ENCODE results near the gene SEMA3F. TPM values are rescaled to one million over a fixed set of nuclear protein-coding genes. Genes with fewer than 3 reads are reported as not detected.
"Not testable (repeated sequence)": the region's sequence is repeated elsewhere in the genome, so short reads cannot be mapped to it uniquely, and the experiment has no call there.

Gene SEMA3F
- total RNA-seq, 1 donor from 2014 or later = 106 TPM

DNA sequence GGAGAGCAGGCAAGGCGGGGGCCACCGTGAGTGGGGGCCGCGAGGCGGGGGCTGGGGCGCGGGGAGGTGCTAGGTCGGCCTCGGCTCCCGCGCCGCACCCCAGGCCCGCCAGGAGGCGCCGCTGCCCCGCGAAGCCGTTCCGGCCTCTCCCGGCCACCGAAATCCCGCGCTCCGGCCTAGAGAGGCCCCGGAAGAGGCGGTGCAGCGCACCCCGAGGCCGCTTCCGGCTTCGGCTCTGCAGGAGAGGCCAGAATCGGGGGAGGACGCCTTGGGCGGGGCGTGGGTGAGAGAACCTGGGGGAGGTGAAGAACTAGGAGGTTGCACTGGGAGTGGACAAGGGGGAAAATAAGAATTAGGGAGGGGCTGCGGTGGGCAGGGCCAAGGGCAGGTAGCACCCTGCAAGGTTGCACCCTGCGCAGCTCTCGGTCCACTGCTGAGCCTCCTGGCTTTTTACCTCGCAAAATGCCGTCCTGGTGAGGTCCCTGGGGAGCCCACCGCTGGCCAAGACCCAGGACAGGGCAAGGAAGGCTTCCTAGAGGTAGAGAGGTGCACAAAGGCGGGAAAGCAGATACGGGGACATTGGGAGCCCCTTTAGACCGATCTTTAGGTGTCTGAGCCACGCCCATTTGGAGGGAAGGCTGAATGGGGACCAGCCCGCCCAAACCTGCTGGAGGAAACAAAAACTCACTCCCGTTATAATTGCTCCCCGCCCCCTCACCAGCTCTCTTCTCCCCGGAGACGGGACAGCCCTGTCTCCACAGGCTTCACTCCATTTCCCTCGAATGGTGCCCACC is 72.5 kb downstream of the SEMA3F start:
- no peak for DNase-seq (ENCODE audit: extremely low read depth, low read depth, low spot score)

DNA sequence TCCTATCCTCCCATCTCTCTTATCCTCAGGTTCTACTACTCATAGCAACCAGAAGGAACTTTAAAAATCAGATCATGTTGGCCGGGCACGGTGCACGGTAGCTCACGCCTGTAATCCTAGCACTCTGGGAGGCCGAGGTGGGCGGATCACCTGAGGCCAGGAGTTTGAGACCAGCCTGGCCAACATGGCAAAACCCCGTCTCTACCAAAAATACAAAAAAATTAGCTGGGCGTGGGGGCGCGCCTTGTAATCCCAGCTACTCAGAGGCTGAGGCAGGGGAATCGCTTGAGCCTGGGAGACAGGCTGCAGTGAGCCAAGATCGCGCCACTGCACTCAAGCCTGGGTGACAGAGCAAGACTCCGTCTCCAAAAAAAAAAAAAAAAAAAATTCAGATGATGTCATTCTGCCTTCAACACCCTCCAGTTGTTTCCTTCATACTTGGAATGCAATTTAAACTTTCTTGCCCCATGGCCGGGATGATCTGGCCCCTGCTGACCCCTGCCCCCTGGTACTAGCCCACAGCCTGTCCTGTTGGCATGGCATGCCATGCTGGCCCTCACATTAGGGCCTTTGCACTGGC is 73.2 kb downstream of the SEMA3F start:
- DNase-seq (ENCODE audit: extremely low read depth, low read depth, low spot score) = not testable (repeated sequence)

DNA sequence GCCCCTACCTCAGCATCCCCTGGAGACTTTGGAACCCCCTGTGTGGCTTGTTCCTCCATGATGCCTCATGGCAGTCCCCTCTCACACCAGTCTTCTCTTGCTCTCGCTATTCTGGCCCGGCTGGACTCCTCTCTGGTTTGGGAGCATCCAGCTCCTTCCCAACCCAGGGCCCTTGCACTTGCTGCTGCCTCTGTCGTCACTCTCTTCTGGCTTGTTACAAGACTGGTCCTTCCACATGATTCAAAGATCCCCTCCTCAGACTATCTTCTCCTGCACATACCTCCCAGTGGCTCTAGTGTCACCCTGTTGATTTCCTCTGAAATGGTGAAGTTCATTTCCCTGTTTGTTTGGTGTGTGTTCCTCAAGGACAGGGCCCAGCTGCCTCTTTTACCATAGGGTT is 74.4 kb downstream of the SEMA3F start:
- no peak for DNase-seq (ENCODE audit: extremely low read depth, low read depth, low spot score)

DNA sequence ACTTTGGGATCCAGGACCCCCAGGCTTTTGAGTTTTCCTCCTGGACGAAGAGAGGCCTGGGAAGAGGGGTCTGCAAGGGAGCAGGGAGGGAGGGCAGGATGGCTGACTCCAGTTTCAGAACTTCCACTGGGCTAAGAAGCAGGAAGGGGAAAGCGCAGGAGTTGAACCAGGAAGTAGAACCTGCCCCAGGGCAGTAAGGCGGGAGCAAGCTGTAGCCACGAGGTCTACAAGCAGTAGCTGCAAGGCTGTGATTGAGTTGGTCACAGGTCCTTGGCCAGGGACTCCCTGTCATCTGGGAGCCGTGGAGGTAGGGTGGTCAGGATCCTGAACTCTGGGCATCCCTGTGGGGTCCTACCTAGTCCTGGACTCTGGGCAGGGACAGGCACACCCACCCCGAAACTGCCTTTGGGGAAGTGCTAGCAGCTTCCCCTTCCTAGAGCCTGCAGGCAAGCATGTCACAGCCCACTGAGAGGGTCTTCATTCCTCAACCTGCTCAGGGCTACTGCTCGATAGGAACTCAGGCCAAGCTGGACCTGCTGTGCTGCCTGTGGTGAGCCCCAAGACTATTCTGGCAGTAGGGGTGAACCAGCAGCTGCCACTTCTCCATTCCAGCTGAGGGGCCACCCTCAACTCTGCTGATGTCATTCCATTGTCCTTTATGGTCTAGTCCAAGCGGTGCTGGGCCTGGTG is 75.1 kb downstream of the SEMA3F start:
- no peak for DNase-seq (ENCODE audit: extremely low read depth, low read depth, low spot score)

DNA sequence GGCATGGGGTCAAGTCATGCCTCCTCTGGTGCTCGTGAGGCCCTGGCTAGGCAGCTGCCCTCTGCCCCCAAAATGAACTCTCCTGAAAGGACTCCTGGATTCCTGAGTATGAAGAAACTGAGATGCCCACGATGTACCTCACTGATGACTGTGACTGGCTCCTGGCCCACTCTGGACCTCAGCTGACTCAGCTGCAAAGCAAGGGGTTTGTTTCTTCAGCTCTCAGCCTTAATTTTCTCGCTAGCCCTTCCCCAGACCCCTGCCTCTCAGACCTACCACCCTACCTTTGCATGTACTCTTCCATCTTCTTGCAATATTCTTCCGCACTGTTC is 75.6 kb downstream of the SEMA3F start:
- DNase-seq (ENCODE audit: extremely low read depth, low read depth, low spot score) = no peak

DNA sequence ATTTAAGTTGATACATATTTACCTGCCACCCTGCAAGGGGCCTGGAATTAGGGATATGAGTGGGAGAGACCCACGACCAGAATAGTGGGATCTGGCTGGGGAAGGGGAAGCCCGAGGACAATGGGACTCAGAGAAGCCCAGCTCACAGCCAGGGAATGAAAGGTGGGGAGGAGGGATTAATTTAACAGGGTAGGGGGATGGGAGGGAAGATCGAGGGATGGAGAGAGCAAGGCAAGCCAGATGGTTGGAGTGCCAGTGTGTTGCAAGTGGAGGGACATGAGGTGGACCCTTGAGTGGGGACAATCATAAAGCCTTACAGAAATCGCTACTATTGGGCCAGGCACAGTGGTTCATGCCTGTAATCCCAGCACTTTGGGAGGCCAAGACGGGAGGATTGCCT is 76.5 kb downstream of the SEMA3F start:
- DNase-seq (ENCODE audit: extremely low read depth, low read depth, low spot score) = no peak

DNA sequence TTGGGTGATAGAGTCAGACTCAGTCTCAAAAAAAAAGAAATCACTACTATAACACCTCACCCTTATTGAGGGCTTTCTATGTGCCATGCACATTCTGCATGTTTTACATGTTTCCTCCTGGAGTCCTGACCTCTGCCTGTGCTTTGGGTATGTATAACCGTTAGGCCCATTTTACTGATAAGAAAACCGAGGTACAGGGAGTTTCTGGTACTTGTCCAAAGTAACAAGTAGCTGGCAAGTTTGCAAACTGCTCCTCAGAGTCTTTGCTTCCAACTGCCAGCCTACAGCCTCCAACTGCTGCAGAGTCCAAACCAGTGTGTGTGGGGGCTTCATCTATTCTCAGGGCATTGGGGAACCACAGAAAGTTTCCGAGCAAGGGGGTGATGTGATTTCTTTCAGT is 77.2 kb downstream of the SEMA3F start:
- DNase-seq (ENCODE audit: extremely low read depth, low read depth, low spot score) = no peak

DNA sequence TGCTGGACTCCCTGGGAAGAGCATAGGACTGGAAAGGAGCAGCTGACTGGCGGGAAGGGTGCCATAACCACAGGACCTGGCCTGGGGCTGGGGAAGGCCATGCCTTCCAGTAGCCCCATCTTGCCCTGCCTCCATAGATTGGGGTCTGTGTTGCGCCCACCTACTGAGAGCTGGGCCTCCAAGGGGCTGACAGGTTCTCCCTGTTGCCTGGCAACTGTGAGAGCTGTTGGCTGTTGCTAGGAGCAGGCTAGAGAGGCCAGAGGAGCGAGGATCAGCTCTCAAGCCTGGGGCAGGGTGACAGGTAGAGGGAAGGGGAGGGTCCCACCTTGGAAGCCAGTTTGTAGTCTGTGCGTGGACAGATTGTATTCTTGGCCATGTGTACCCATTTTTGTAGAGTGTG is 78.1 kb downstream of the SEMA3F start:
- no peak for DNase-seq (ENCODE audit: extremely low read depth, low read depth, low spot score)

DNA sequence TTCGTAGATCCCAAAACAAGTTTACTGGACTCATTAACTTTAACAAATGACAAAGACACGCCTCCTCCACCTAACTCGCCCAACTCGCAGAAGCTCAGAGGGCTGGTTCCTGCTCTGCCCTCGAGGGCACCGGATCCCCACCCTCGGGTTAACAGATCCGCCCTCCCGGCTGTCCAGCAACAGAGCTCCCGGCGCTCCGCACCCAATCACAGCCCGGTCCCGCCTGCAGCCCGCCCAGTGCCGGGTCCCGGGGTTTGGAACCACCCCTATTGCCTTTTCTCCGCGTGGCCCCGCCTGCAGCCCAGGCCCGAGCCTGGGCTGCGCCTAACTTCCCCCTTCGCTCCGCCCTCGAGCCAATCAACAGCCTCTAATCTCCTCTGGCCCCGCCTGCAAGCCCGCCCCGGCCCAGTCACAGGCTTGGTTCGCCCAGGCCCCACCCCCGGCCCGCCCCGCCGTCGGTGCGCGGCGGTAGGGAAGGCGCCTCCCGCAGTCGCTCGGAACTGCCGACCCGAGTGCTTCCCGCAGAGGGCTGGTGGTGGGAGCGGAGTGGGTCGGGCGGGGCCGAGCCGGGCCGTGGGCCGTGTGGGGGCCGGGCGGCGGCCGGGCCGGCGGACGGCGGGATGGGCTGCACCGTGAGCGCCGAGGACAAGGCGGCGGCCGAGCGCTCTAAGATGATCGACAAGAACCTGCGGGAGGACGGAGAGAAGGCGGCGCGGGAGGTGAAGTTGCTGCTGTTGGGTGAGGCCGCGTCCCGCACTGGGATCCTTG is 80.8 kb downstream of the SEMA3F start, which contains the start of gene GNAI2:
GNAI2 (plus strand) TSS at position 489 of the 768 bp plus-strand sequence; CDS start at position 621, 132 bp downstream.
- no peak for DNase-seq (ENCODE audit: extremely low read depth, low read depth, low spot score)

DNA sequence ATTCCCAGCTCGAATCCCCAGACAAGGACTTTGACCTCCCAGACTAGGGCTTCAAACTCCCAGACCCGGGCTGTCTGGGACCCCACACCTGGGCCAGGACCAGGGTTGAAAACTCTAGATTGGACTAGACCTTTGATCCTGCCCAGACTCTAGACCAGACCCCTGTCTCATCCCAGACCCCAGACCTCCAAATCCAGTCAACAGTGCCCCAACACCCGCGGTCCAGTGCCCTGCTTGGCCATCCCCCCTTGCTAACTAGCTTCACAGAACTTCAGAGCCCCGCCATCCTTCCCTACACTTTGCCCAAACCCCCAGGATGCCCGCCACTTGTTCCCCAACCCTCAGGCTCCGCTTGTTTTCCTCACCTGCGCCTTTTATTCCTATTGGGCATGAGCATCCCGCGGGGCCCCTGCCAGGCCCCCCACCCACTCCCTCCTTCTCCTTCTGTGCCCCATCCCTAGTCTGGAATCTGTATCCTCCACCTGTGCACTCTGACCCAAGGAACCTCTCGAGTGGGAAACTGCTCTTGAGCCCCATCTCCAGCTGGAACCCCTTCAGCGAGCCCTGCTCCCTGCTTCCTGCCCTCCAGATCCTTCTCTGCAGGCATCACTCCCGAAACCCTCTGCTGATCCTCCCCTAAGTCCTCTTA is 81.5 kb downstream of the SEMA3F start:
- no peak for DNase-seq (ENCODE audit: extremely low read depth, low read depth, low spot score)

DNA sequence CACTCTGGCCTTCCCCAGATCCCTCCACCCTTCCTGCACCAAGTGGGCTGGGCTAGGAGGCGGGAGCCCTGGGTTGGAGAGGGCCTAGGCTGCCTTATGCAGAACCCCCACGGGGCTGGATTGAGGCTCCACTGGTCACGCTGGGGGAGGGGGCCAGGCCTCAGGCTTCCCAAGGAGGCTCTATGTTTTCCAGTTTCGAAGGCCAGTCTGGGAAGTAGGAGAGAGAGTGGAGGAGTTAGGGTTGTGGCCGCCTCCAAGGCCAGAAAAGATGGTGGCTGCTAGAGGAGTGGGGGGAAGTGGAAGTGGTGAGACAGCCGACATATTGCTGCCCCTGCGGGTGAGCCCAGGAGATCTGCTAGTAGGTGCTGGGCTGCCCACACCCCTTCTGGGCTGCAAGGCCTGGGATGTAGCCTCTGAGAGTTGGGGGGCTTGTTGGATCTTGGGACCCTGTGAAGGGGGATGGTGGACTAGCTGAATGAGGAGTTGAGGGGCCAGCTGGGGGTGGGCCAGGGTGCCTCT is 82.1 kb downstream of the SEMA3F start:
- no peak for DNase-seq (ENCODE audit: extremely low read depth, low read depth, low spot score)

DNA sequence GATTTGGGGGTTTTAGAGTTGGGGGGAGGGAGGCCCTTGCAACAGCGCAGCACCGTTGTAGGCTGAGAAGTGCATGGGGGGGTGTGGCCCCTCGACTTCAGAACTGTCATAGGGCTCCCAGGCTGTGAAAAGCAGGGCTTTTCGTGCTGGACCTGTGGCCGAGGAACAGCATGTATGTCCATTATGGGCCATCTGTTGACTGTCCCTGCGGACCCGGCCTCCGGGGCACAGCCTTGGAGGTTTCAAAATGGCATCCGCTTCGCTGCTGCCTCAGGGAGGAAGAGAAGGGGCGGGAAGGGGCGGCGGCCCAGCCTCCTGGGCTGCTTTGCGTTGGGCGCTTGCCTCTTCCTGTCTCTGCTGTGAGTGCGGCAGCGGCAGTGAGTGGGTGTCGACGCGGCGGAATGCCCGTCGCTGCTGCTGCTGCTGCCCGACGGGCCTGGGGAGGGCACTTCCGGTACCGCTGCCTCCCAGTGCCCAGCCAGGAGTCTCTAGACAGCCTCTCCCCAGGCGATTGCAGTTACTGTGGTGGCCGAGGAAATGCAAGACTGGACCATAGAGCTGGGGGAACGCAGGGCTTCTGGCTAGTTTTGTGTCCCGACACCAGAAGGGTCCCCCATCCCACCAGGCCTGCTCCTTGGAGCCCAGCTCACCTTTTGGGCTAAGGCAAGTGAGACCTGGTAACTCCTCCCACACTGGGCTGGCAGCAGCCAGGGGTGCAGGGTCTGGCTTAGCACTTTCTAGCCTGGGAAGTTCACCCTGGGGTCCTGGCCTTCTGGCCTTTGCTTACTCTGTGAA is 82.8 kb downstream of the SEMA3F start:
- DNase-seq (ENCODE audit: extremely low read depth, low read depth, low spot score) = no peak

DNA sequence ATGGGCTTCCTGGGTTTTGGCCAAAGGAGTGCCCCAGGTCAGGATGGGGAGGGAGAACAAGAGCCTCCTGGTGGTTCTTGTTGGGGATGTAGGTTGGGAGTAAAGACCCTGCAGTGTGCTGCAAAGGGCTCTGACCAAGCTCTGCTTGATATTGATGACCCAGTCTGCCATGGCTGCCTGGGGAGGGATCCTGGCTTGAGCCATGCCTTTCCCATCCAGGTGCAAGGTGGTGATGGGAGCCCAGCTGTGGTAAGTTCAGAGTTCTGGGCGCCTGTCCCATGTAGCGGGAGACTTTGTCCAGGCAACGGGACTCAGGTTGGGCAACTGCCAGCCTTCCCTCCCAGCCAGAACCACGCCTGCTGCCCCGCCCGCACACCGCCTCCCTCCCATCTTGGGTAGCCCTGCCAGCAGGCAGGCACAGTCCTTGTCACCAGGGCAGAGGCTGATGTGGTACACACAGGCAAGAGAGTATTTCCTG is 83.5 kb downstream of the SEMA3F start:
- DNase-seq (ENCODE audit: extremely low read depth, low read depth, low spot score) = no peak

Other genes starting within 250 kb of the SEMA3F start
- 12.4 and 19.8 TPM in 2 replicates for gene MON1A, start 225.5 kb upstream of the SEMA3F start, total RNA-seq
- gene RBM6, start 215.2 kb upstream of the SEMA3F start, total RNA-seq = 45.8 and 61.6 TPM in 2 replicates
- gene RBM5, start 66.4 kb upstream of the SEMA3F start, total RNA-seq = 63.9 and 151 TPM in 2 replicates
- gene GNAT1, start 36.3 kb downstream of the SEMA3F start, total RNA-seq = not detected in 2 replicates
- gene SLC38A3, start 49.9 kb downstream of the SEMA3F start, total RNA-seq = not detected in 2 replicates
- 893 and 1,142 TPM in 2 replicates for gene GNAI2, start 80.9 kb downstream of the SEMA3F start, total RNA-seq
- gene SEMA3B, start 113.8 kb downstream of the SEMA3F start, total RNA-seq = 0.34 and 2.2 TPM in 2 replicates
- not detected in 2 replicates for gene LSMEM2, start 123.8 kb downstream of the SEMA3F start, total RNA-seq
- 60.3 and 72.4 TPM in 2 replicates for gene IFRD2, start 137.1 kb downstream of the SEMA3F start, total RNA-seq
- gene HYAL3, start 144.1 kb downstream of the SEMA3F start, total RNA-seq = 7.6 and 18.4 TPM in 2 replicates
- 11.8 and 14.0 TPM in 2 replicates for gene NAA80, start 144.1 kb downstream of the SEMA3F start, total RNA-seq
- 0.73 and 1.2 TPM in 2 replicates for gene HYAL1, start 148.2 kb downstream of the SEMA3F start, total RNA-seq
- gene HYAL2, start 167.4 kb downstream of the SEMA3F start, total RNA-seq = 676 and 849 TPM in 2 replicates
- gene TUSC2, start 172.9 kb downstream of the SEMA3F start, total RNA-seq = 28.0 and 85.3 TPM in 2 replicates
- gene RASSF1, start 185.5 kb downstream of the SEMA3F start, total RNA-seq = 23.8 and 40.5 TPM in 2 replicates
- 0.12 and 0.44 TPM in 2 replicates for gene ZMYND10, start 190.4 kb downstream of the SEMA3F start, total RNA-seq
- gene NPRL2, start 195.5 kb downstream of the SEMA3F start, total RNA-seq = 20.9 and 22.7 TPM in 2 replicates
- gene CYB561D2, start 195.5 kb downstream of the SEMA3F start, total RNA-seq = 16.2 and 19.8 TPM in 2 replicates
- gene TMEM115, start 204.2 kb downstream of the SEMA3F start, total RNA-seq = 67.2 and 77.0 TPM in 2 replicates